ENCODE measurements around the gene EHF.

- no peak for TF ChIP-seq CTCF (IDR thresholded peaks at IDR 0.05; ENCODE audit: insufficient read depth, low read depth, low read length)
- no peak for TF ChIP-seq EZH2 (IDR thresholded peaks at IDR 0.05; ENCODE audit: insufficient read depth, low read length)
Measured at GRCh38 chr11:34601085-34601444, 19.8 kb upstream of the EHF start.
